Kidney glomerular epithelial cell (primary cell): ENCODE results near the gene CYP27B1.

ENCODE experiments used
- DNase-seq: peaks from one replicate; lab custom pipeline; 2025; lab: John Stamatoyannopoulos, UW

CYP27B1 gene

DNA sequence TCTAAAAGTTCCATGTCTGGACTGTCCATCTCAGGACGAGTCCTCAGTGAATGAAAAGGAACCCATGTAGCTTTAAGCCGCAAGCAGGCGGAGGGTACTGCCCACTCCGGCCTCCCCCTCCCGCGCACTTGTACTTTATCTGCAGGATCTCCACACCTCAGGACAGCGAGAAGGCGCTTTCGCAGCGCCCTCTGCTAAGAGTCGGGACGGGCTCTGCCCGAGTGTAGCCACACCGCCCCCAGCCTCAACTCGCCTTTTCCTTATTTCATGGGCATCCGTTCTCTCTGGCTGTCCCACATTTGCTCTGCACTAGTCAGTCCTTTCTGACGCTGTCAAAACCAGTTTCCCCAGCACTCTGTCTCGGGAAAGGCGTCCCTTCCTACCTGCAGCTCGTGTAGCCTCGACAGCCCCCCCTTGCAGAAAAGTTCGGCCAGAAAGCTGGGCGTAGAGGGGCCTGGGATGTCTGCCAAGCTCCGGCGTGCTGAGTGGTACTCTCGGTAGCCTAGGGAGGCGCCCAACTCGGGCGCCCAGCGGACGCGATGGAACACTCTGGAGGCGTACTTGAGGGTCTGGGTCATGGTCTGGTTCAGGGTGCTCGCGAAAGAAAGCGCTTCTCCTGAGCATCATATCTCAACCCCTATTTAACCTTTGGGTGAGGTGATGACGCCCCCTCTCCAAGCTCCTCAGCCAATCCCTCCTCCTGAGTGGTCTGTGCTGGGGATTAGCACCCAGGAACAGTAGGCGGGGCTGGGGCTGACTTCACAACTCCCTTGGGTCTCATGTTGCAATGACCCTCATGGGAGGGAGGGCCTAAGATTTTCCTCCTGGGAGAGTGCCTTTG, at the start of gene CYP27B1:
Gene CYP27B1, minus strand, starts transcription at position 615 of the 841 bp plus-strand sequence. Its CDS starts 37 bp downstream, at position 578.
- no peak for DNase-seq

DNA sequence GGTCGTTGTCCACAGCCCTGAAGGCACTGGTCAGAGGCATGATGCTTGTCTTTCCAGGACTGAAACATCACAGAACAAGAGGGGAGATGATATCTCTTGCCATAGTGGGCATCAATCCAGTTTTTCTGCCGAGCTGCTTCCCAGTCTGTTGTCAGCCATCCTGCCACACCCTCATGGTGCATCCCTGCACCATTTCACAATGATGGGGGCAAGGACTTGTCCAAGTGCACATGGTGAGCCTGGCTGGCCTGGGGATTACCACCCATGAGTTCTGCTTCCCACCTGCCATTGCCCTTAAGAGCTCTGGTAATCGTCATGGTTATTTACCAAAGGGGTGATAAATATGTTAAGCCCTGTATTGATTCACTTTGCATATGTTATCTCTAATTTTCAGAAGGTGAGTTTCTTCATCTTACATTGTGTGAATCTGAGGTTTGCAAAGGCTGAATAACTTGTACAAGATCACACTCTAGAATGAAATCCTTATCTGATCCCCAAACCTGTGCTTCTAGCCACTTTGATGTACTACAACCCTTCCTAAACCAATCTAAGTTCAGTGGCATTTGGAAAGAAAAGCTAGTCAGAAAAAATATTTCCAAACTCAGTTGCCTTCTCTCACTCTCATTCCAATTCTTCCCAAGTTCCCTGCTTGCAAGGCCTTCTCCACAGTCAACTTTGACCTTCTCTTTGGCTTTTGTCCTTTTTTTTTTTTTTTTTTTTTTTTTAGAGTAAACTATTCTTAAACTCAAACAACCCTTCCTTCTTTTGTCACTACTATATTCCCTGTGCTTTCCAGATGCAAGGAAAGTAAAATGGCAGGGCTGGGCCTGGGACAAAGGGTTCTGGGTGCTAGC, 49.4 kb upstream of the CYP27B1 start:
- no peak for DNase-seq

- no peak for DNase-seq
Observed at GRCh38 chr12:57815177-57816000, 48.5 kb upstream of the CYP27B1 start.

DNA sequence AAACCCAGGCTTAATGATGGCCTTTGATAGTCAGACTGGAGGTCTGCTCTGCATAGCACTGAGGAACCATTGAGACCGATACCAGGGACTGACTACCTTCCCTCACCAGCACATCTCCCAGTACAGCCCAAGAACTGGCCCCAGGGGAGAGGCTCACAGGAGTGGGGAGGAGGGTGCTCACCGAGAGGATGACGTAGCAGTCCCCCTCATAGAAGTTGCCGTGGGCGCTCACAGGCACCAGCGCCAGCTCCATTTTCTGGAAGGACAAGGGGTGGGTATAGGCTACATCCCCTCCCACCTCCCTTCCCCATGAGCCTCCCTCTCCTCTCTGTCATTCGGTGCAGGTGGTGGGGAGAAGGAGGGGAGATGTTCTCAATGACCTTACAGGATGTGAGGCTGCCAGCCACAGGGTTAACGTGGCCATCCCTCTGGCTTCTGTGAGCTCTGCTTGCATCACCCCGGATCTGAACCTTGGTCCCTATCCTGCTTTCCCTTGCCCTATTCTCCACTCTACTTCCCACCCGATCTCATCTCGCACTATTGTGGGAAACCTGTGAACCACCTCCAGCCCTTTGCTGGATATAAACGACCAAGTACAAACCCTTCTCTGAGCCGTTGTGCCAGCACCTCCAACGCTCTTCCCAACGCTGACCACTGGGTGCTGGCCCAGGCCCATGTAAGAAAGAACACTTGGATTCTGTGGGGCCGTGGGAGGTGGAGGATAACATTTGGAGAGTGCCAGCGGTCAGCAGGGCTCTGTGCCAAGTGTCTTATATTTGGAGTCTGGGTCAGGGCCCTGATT, 47.3 kb upstream of the CYP27B1 start:
- DNase-seq: no peak

- DNase-seq: no peak
Observed at GRCh38 chr12:57813111-57813970, 46.5 kb upstream of the CYP27B1 start.

DNA sequence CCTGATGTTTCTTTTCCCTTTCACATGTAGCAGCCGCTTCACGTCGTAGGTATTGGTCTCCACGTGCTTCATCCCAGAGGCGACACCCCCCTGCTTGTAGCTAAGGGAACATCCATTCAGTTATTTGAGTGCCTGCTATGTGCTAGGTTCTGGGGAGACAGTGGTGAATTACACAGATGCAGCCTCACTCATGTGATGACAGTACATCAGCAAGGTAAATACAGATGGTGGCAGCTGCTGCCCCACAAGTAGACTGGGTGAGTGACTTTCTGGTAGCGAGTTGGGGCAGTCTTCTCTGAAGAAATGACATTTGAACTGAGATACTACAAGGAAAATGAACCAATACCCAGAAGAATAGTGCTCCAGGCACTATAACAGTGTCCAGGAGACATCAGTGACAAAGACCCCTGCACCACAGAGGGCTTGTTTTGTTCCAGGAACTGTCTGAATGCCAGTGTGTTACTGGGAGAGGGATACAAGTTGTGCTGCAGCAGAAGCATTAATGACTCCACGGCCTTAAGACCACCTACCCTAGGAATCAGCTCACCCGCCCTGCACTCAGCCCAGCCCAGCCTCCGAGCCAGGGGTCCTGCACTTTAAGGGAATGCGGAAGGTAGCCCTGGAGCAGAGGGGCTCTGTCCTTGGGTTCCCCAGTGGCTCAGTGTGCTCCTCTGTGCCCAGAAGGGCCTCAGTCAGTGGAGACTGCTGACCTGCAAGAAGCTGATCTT, 44.3 kb upstream of the CYP27B1 start:
- no peak for DNase-seq

DNA sequence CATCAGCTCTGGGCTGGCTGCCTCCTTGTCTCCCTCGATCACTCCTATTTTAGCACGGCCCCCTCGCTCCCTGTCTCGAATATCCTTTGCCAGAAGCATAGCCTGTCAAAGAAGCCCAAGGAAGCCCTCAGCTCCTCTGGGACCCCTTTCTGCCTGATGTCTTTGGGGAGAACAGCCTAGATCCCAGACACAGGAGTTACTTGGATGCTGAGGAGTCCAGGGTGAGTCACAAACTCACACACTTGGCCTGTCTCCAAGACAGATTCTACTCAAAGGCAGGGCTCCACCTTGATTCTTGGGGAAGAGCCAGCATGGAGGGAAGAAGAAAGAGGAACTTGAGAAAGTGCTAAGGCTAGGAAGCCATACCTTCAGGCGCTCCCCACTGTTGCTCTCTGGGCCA, 43.6 kb upstream of the CYP27B1 start:
- DNase-seq: peak; percentile 18

GRCh38 chr12:57809425-57809824, 42.5 kb upstream of the CYP27B1 start:
- no peak for DNase-seq

- no peak for DNase-seq
Observed at GRCh38 chr12:57808351-57808750, 41.5 kb upstream of the CYP27B1 start.

- no peak for DNase-seq
Observed at GRCh38 chr12:57807285-57807684, 40.4 kb upstream of the CYP27B1 start.

DNA sequence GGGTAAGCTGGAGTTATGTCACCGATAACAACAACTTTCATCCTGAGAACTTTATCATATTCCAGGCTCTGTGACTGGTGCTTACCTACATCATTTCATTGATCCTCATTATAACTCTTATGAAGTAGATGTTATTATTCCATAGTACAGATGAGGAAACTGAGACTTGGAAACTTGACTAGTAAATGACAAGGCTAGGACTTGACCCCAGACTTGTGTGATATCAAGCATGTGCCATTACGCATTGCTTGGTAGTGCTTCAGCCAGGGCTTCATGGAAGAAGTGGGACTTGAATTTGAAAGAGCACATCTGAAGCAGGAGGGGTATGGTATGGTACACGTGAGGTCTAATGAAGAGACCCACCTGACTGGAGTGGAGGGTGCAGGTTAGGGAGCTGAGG, 39.8 kb upstream of the CYP27B1 start:
- no peak for DNase-seq

DNA sequence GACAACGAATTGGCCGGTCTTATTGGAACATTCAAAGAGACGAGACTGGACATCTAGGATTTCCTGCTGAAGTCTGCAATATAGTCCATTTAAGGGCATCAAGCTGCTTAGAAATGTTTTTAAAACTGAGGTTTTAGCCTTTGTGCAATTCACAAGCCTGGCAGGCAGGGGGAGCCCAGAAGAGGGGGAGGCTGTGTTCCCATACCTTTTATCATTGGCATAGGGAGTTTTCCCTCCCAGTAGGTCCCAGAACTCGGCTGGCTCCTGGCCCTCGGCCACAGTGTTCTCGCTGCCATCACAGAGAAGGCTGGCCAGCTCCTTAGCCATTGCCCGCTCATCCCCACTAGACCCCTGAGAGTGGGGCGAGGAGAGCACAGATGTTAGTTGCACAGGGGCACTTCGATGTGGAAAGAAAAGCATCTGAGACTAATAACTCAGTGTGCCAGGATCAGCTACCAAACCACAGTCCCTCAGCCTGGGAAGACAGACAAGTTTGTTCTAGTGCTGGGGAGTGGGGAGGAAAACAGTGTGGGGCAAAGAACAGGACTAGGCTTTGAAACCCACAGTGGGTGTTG, 36.5 kb upstream of the CYP27B1 start:
- DNase-seq: no peak

GRCh38 chr12:57802607-57803006, 35.7 kb upstream of the CYP27B1 start:
- no peak for DNase-seq

GRCh38 chr12:57800965-57801364, 34.1 kb upstream of the CYP27B1 start:
- no peak for DNase-seq

DNA sequence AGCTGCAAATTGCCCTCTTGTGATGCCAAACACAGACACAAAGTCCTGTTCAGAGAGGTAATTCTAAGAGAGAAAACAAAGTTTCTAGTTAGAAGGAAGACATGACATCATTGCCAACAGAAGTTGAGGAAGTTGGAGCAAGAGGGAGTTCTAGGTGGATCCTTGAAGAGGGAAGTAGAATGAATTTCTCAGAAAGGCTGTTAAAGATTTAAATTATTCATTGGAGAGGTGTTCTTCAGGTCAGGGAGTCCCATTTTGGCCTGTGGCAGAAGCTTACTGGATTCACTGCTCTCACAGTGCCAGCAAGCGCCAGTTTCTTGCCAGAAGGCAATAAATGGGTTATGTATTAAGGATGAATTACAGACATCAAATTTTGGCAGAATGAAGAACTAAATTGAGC, 31.1 kb upstream of the CYP27B1 start:
- no peak for DNase-seq

DNA sequence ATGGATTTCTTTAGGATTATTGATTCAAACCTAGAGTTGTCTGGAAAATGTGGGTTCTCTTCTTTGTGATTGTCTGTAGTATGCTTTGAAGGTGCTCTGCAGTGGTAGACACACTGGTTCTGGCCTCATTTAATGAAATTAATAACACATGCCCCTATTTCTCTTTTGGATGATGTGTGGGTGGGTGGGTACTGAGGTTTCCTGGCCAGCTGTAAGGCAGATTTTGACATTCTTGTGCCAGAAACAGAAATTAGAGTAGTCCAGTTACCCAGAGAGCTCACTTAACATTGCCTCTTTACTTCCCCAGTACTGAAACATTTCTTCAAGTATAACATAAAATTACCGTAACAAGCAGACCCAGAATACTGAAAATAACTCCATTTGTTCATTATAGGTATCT, 30.1 kb upstream of the CYP27B1 start:
- DNase-seq: no peak

DNA sequence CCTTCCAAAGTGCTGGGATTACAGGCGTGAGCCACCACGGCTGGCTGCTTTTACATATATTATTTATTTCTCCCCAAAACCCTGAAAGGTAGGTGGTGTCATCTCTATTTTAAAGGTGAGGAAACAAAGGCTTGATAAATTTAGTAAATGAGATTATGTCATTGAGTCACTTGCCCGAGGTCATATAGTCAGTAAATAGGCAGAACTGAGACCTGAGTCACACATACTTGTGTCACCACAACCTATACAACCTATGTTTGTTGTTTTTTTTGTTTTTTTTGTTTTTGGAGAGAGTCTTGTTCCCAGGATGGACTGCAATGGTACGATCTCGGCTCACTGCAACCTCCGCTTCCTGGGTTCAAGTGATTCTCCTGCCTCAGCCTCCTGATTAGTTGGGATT, 28.5 kb upstream of the CYP27B1 start:
- DNase-seq: no peak

- peak; percentile 59 for DNase-seq
Observed at GRCh38 chr12:57793920-57794319, 27.0 kb upstream of the CYP27B1 start.

DNA sequence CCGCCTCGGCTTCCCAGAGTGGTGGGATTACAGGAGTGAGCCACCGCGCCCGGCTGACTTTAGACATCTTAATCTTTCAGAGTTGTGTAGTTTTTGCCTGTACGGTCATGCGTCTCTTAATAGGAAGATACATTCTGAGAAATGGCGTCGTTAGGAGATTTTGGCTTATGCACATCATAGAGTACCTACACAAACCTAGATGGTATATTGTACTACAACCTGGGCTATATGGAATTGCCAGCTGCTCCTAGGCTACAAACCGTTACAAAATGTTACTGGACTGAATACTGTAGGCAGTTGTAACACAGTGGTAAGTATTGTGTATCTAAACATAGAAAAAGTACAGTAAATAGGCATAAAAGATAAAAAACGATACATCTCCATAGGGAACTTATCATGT, 17.0 kb upstream of the CYP27B1 start:
- DNase-seq: no peak

DNA sequence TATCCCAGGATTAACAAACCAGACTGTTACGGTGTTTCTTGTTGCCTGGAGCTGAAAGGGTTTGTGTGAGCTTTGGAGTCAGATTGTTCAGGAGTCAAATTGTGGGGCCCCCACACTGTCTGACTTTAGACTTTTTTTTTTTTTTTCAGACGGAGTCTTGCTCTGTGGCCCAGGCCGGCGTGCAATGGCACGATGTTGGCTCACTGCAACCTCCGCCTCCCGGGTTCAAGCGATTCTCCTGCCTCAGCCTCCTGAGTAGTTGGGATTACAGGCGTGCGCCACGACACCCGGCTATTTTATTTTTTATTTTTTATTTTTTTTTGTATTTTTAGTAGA, 16.6 kb upstream of the CYP27B1 start:
- DNase-seq: no peak
